Measurements from ENCODE around the gene RGS6.

RGS6 gene

DNA sequence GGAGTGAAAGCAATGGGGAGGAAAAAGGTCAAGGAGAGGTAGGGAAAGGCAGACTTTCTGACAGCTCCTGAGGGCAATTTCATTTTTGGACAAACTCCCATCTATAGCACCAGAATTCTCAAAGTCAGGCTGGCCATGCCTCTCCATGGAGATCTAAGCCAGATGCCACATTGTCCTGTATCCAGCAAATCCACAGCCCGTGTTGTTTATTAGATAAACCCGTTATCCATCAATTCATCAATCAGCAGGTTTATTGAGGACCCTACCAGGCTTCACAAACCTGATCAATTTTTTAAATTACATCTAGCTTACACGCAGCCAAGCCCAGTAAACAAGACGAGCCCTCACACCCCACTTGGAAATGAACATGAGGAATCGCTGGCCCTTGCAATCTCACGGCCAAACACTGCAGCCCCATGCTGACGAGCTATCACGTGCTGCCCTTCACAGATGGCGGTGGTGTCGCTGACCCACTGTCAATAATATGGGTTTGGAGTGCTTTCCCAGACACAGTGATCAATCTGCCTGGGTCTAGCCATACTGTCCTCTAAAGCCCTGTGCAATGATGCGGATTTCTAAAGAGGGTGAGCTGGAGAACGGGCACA is 628.8 kb downstream of the RGS6 start:
- DNase-seq, result no peak

DNA sequence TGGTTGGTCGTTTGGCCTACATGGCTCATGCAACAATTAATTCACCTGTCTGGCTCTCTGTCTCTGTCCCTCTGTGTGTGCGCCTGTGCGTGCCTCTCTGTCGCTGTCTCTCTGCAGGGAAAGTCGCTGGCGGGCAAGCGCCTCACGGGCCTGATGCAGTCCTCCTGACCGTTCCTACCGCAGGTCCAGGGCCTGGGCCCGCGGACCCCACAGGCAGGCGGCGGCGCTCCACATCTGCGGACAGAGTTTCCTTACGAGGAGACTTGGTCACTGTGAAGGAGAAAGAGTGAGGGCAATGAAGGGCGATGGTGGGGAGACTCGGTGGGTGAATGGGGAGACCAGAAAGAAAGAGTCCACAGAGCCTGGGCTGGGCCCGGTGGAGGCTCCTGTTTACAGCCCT is 630.1 kb downstream of the RGS6 start:
- no peak for DNase-seq

DNA sequence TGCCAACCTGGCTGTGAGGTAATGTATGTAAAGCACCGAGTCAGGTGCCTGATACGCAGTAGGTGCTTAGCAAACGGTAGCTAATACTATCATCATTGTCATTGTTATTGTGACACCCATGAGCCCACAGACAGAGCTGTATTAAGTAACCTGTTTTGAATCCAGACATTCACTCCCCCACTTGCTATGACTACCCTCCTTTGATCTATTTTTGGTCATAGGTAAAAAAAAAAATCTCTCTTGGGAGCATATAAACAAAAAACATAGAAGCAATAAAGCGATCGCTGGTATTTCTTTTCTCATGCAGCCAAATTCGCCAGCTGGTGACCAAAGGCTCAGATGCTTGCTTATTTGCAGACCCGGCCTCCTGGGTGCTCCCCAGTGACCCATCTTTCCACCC is 631.4 kb downstream of the RGS6 start:
- DNase-seq, result no peak

DNA sequence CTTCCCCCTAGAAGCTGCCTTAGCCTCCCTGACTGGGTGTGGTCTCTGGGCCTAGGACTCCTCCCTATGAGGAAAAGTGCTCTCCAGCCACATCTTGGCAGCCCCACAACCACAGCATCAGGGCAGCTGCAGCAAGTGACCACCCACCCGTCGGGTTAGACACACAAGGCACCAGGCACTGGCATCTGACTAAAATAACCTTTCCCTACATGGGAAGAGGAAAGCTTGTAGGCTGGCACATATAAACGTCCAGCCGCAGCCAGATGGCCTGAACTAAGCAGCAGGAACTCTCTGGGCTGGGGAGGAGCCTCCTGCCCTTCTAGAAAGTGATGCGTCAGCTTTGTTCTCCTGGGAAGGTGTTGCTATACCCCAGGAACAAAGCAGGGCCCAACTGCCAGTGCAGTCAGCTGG is 632.9 kb downstream of the RGS6 start:
- no peak for DNase-seq

DNA sequence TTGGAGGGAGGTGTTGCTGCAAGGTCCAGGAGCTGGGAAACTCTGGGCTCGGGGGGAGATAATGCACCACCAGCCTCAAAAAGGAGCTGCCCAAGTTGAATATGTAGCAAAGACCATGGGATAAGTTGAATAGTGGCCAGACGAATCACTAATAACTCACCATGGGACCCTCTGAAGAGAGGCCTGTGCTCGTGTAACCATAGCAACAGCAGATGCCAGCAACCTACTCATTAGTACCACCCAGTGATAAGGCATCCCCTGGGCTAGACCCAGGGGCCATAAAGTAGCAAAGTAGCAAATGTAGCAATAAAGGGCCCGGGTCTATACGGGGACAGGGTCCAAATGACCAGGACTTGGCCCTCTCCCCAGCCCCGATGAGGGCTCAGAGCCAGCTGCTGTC is 633.7 kb downstream of the RGS6 start:
- DNase-seq, result no peak

DNA sequence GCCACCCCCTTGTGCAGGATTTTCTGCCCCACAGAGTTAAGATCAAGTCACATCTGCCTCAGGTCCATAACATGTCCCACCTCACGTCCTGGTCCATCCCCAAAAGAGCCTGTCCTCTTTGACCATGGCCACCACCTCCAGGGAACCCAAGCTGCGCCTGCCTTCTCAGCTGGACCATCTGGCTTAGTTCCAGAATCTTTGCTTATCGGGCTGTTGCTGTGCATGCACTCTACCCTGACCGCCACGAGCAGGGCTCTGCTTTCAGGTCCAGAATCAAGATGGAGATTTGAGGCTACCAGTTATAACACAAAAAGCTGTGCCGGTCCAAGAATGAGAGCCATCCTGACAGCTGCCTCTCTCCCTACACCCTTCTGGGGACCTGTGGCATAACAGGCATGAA is 635.0 kb downstream of the RGS6 start:
- no peak for DNase-seq

DNA sequence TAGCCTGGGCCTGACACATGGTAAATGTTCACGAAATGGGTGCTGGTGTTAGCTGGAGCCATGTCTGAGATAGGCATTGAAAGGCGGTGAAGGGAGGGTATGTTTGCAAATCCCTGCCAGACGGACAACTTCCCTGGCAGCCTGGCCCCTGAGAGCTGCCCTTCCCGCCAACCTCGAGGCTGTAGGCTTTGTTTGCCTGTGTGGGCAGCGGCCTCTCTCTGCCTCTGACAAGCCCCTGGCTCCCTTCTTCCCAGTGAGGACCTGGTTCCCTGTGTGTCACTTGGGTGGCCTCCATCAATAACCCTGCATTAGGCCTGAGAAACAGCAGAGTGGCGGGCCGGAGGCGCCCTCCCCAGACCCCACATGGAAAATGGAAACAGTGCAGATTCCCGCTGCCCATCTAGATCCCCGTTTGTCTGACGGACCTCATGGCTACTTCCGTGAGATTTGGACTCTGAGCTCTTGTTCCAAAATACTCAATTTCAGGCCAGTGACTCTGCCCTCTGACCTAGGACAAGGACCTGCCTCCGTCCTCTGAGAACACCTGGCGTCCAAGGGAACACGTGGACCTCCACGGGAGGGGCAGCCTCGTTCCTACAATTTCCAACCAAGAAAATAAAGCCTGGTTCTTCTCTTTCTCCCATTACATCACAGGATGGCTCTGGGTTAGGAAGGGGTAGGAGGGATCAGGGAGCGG is 636.2 kb downstream of the RGS6 start:
- DNase-seq, result no peak

DNA sequence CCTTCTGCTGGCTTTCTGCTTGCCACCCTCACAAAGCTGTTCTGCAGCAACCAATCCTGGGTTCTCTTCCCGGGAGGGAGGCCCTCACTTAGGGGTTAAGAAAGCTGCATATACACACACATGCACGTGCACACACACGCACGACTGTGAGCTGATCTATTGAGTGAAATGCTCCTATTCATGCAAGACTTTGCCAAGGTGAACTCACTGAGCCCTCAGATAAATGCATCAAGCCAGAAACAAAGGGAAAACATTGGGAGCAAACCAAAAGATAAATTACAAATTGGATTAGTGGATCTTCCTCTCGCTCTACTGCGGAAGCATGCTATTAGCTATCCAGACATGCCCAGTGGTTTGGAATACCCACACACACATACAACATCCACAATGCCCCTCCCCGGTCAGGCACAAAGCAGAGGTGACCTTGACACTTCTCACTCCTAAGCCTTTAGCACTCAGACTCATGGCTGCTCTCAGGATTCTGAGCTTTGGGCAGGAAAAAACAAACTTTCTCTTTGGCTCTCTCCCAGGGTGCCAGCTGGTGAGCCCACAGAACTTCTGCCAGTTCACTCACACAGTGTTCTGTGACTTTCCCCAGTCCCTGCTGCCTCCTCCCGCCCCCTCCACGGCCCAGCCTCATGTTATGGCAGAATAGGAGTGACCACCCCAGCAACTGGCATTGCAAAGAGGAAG is 641.6 kb downstream of the RGS6 start:
- no peak for DNase-seq

DNA sequence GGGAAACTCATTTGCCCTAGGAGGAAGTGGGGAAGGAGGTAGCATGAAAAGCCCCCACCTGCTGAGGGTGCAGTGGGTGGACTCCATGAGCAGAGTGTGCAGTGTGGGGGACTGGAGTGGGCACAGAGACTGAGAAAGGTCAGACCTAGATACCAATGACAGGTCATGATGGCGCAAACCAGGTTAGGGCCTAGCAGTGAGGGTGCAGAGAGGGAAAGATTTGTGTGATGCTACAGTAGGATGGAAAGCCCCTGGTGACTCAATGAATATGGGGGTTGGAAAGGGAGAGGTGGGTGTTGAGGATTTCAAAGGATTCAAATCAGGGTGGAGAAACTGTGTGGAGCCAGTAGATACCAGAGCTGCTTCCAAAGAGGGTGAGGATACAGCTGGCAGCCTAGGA is 642.5 kb downstream of the RGS6 start:
- no peak for DNase-seq

DNA sequence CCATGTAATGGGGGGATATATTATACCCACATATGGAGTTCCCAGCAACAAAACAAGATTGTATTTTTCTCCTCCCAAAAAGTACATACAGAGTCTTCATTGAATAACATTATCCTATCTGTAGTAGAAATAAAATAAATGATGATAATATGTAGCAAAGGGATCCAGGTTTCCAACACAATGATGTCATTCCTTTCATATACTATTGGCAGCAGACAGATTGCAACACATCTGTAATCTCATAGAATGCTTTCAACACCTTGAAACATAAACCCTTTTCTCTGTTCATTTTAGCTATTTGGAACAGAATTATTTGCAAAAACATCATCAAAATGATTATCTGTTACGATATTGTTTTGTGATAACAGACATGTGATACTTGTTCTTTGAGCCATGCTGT is 644.0 kb downstream of the RGS6 start:
- no peak for DNase-seq

DNA sequence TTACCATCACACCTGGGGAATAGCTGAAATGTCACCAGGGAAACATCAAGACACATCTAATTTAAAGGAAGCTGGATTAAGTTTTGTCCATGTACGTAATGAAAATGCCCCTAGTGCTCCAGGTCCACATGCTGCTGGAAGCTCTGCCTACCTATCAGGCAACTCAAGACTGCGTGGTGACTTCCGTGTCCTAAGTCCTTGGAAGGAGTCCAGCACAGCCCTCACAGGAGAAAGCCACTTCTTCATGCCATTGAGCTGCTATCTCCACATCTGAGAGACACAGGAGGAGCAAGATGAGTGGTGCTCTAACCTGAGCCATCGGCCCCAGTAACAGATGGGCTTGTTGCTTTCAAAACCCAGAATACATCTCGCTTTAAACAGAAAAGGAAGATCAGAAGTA is 645.3 kb downstream of the RGS6 start:
- no peak for DNase-seq

DNA sequence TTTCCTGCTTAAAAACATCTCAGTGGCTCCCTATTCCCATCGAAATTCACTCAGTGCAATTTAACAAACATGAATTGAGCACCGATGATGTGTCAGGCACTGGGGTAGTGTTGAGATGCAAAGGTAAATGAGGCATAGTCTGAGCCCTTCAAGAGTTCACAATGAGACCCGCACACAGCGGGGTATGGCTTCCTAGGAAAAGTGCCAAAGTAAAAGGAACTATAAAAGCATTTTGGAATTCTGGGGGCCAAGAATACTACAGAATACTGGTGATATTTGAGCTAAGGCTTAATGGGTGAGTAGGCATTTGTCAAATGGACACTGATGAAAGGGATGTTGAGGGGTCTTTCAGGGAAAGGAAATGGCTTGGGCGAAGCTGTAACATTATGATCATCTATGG is 646.3 kb downstream of the RGS6 start:
- DNase-seq, result no peak

DNA sequence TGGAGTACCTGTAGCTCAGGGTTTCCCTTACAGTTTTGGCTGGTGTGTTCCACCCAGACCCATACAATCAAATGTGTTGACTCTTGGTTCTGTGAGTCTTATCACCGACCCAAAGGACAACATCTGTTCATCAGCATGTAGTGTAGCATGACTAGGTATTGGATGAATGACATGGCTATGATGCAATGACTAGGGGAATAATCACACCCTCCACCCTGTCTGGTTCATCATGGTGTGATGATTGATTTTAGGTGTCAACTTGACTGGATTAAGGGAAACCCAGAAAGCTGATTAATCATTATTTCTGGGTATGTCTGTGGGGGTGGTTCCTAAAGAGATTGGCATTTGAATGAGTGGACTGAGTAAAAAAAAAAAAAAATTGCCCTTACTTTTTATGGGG is 650.4 kb downstream of the RGS6 start:
- DNase-seq, result no peak

DNA sequence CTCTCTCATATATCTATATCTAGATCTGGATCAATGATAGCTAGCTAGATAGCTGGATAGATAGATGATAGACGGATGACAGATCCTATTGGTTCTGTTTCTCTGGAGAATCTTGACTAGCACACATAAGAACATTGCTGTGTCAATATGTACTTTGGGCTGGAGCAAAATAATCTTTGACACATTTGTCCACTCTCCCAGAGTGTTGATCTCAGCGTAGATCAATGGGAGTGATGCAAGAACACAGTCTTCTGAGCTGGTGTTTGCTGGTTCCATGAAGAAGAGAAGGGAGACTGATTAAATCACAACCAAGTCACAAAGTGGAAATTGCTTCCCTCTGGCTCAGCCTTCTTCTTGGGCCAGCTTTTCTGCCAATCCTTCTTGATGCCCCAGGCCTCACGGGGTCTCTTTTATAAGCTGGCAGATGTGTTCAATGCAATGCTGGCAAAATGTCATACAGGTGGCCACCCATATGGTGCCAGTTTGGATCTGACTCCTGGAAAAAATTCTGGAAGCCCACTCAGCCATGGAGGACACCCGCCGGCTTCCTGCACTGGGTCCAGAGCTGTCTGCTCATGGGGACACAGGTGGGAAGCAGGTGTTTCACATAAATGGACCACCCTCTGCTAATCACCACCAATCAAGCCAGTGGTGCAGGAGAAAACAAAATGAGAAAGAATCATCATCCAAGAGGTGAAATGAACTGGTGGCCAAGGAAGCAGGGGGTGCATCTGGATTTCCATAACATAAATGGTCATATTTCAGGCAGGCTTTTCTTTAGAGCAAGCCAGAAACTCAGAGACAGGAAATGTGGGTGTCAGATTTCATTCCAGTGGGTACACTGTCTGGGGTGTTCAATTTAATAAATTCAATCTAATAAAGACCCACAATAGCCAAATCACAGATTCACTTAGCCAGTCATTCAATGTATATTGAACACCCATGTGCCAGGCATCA is 651.4 kb downstream of the RGS6 start:
- DNase-seq, result no peak

DNA sequence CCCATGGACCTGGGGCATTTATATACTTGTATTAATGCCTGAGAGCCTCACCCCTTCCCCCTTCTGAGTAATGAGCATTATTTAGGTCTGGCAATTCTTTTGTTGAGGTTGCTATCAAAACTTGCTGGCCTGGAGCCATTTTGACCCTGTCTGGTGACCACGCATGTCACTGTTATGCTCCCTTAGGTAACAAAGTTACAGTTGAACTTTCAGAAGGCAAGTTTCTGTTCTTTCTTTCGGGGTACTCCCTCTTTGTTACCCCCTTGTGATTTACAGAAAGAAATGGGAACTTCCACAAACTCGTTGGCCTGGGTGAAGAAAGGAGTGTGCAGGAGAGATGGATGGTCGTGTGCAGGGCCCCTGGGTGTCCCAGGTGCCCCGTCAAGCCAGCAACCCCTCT is 656.3 kb downstream of the RGS6 start:
- DNase-seq, result no peak

DNA sequence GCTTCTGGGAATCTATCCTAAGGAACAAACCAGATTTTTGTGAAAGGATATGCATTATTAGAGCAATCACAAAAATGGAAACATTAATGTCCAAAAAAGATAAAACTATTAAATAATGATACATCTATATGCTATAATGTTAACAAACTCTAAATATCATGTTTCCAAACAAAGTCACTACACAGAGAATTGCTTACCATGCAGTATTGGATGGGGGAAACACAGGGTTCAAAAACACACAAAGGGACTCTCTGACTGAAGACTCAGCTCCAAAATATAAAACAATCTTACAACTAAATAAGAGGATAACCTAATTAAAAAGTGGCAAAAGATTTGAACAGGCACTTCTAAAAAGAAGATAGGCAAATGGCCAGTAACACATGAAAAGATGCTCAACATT is 657.4 kb downstream of the RGS6 start:
- DNase-seq, result no peak

DNA sequence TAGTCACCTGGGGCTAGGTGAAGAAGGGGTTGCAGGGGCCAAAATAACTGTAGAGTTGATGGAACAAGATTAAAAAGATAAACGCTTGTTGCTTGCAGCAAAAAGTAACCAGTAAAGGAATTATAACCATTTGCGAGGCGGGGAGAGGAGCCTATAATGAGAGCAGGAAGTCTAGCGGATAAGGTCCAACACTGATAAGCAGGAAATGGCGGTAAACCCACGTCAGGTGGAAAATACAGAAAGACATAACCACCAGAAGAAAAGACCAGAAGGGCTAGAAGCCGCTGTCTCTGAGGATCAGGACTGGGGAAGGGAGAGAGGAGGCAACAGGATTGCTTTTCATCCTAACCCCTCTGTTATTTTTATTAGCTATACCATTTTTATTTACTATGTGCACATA is 658.3 kb downstream of the RGS6 start:
- DNase-seq, result no peak

DNA sequence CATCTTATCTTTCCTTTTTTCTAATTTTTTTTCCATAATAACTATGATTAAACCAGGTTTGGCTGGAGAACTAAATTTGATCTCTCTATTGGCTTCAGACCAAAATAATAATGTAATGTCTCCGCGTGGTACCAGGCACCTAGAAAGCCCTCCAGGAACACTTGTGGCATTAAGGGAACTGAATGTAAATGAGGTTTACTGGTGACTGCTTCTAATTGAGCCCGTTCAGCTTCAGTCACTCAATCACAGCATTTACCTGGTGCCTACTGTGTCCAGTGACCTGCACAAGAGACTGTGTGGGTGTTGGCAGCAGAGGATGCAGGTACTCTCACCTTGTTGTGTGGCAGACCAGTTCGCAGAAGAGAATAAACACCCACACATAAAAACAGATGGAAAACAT is 659.2 kb downstream of the RGS6 start:
- DNase-seq, result no peak

DNA sequence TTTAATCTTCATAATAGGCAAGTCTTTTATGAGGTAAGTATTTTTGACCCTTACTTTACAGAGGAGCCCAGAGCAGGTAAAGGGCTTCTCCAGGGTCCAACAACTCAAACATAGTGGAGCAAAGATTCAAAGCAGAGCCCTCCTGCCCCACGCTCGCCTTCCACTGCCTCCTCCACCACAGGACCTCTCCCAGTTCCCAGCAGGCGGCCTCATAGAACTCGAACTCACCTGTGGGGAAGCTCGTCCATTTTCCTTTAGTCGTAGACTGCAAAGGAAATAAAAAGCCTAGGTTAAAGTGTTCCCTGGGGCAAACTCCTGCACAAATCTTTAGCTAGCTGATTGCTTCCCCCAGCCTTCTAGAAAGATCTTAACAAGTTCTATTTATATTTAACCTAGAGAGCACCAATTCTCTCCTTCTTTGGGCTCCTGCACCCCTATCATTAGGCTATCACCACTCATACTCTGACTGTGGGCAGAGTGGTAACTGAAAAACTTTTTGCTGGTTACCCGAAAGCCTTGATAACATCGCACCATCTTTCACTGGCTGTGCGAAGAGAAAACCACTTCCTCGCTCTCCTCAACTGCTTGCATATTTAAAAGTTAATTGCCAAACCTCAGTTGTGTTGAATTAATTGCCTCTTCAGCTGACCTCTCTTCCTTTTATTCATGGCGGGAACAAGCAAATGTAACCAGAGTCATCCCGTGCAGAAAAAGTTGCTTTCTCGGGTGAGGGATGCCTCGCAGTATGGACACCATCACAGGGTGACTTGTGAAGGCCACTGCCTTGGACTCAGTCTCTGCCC is 662.1 kb downstream of the RGS6 start:
- no peak for DNase-seq

DNA sequence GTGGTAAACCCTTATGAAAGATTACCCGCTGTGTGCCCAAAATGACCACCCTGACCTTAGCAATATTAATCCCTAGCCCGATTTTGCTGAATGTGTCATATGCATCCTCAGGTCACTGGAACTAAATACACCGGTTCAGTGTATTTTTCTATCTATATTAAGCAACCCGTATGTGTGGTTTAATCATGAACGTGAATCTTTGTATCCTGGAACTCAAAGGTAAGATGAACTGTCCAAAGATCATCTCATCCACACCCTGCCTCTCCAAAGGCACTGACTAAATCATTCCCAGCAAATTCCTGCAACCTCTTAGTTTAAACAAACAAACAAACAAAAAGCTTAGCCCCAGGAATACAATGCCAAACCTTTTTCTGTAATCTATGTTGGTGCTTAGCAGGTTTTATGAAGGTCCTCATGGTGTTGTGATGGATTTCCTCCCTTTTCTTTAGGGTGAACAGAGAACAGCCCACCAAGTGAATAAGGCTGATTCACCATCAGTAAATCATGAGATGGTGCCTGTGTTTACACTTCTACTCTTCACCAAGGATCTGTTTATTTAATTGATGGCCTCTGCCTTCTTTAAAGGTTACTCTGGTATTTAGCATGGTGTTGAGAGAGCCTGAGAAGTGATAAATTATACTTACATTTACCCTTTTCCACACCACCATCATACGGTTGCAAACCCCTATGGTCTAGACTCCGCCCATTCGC is 663.1 kb downstream of the RGS6 start:
- no peak for DNase-seq

DNA sequence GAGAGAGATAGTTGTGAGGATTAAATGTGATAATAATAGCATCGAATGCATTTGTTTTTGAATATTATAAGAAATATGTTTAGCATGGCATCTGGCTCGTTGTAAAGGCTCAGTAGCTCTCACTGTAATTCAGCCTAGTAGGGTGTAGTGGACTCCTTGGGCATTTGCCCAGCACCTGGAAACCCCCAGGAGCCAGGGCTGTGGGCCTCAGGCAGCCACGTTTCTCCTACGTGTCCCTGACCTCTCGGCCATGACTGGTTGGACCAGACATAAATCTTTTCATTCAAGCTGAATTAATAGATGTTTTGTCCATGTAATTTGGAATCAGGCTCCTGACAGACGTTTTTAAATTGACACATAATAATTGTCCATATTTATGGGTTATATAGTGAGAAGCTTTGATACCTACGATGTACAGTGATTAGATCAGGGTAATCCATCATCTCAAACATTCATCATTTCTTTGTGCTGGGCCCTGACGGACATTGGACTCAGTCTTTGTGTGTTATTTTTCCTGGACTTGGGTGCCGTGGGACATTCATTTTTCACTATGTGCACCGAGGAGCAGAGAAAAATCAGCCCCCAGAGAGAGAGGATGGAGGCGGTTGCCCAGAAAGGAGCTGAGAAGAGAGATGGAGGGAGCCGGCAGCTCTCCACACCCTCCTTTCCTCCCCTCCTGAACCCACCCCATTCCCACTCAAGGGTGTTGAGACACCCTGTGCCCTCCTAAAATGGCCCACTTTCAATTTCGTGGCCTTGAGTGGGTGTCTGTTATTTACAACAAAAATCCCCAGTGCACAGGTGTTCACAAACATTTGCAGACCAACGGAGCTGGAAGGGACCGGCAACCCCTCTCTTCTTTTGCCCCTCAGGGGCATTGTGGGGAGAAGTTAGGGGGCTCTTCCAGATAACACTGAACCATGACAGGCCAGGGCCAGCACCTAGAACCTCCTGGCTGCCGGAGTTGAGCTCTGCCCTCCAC is 665.3 kb downstream of the RGS6 start:
- no peak for DNase-seq

Measured in COR-L47 (cell line).